SK-N-SH (cell line): Measurements from ENCODE around the gene CRTAP. TPM values are rescaled to one million over a fixed set of nuclear protein-coding genes. Genes with fewer than 3 reads are reported as not detected.

ENCODE experiments used
- CTCF ChIA-PET: fragments of 300-600, 350-600 bp; formaldehyde crosslinking; extraction: SDS; loops from one replicate; lab custom pipeline; 2021; lab: Yijun Ruan, JAX
- POLR2A ChIA-PET: fragments of 350-600 bp; sonication (Branson Sonifier 250); formaldehyde crosslinking; extraction: SDS; loops from one replicate; lab custom pipeline; 2020; ENCODE audit warnings: antibody characterized with exemption, inconsistent platforms; lab: Yijun Ruan, JAX
- DNase-seq: peaks from one replicate; pipeline ENCODE4 v3.0.0; 2012
- H2AFZ ChIP-seq: fragments of 200-600 bp; sonication (generic); 2 replicates; pipeline ENCODE4 v1.8.1; 2016; ENCODE audit warnings: antibody characterized with exemption, mild to moderate bottlenecking, low read depth
- H3F3A ChIP-seq: fragments of 200-600 bp; sonication (generic); replicated peaks from 2 replicates; pipeline ENCODE3; 2016; ENCODE audit warnings: antibody characterized with exemption, mild to moderate bottlenecking; ENCODE audit not compliant: insufficient read depth
- H3K27ac ChIP-seq, 2 experiments: fragments of 200-500 bp in 1 of 2; fragments of 200-600 bp in 1 of 2; sonication (Bioruptor generic) in 1 of 2; sonication (generic), shearing (Covaris generic) in 1 of 2; 2 replicates each; pipeline versions ENCODE4 v1.5.1 to v1.6.1; 2014 to 2016; ENCODE audit warnings: low read depth in 2 of 2, inconsistent platforms in 1 of 2, low read length in 1 of 2, mild to moderate bottlenecking in 1 of 2, mixed read lengths in 1 of 2
- H3K27me3 ChIP-seq: fragments of 200-600 bp; sonication (generic), shearing (Covaris generic); 2 replicates; pipeline ENCODE4 v1.6.1; 2016; ENCODE audit warnings: mixed run types; ENCODE audit not compliant: insufficient read depth
- H3K36me3 ChIP-seq, 2 experiments: fragments of 200-500 bp in 1 of 2; fragments of 200-600 bp in 1 of 2; sonication (Bioruptor generic) in 1 of 2; sonication (generic) in 1 of 2; replicated peaks in 1 of 2; 2 replicates each; pipeline versions ENCODE3 to v1.5.1; 2014 to 2016; ENCODE audit warnings: low read length in 1 of 2, mild to moderate bottlenecking in 1 of 2; ENCODE audit not compliant: insufficient read depth in 2 of 2, control insufficient read depth in 1 of 2
- H3K4me1 ChIP-seq, 2 experiments: fragments of 200-500 bp in 1 of 2; fragments of 200-600 bp in 1 of 2; sonication (Bioruptor generic) in 1 of 2; sonication (generic), shearing (Covaris generic) in 1 of 2; 2 replicates each; pipeline versions ENCODE4 v1.5.1 to v1.6.1; 2014 to 2016; ENCODE audit warnings: low read depth in 1 of 2, low read length in 1 of 2, mixed run types in 1 of 2; ENCODE audit not compliant: insufficient read depth in 2 of 2, control insufficient read depth in 1 of 2
- H3K4me2 ChIP-seq: fragments of 200-600 bp; sonication (generic), shearing (Covaris generic); 2 replicates; pipeline ENCODE4 v1.6.1; 2017; ENCODE audit warnings: mixed run types
- H3K4me3 ChIP-seq, 2 experiments: fragments of 200-500 bp in 1 of 2; fragments of 200-600 bp in 1 of 2; sonication (Bioruptor generic) in 1 of 2; sonication (generic), shearing (Covaris generic) in 1 of 2; 2 replicates each; pipeline versions ENCODE4 v1.5.1 to v1.8.1; 2014 to 2016; ENCODE audit warnings: low read depth in 2 of 2, inconsistent platforms in 1 of 2, low read length in 1 of 2, mild to moderate bottlenecking in 1 of 2, mixed read lengths in 1 of 2, moderate library complexity in 1 of 2
- H3K79me2 ChIP-seq: fragments of 200-600 bp; sonication (generic); 2 replicates; pipeline ENCODE4 v1.8.1; 2017; ENCODE audit warnings: mild to moderate bottlenecking; ENCODE audit not compliant: insufficient read depth
- H3K9ac ChIP-seq: fragments of 200-600 bp; sonication (generic); 2 replicates; pipeline ENCODE4 v1.6.1; 2017; ENCODE audit warnings: mixed run types
- H3K9me2 ChIP-seq: fragments of 200-600 bp; sonication (generic); 2 replicates; pipeline ENCODE4 v1.6.1; 2017; ENCODE audit warnings: mixed run types
- H3K9me3 ChIP-seq: fragments of 200-600 bp; sonication (generic); 2 replicates; pipeline ENCODE4 v1.6.1; 2017; ENCODE audit warnings: mixed run types, mild to moderate bottlenecking, moderate library complexity
- H4K20me1 ChIP-seq: fragments of 200-600 bp; sonication (generic); 2 replicates; pipeline ENCODE4 v1.6.1; 2017; ENCODE audit warnings: mild to moderate bottlenecking, mixed run types; ENCODE audit not compliant: insufficient read depth
- CHD2 ChIP-seq: fragments of 150-350 bp; IDR thresholded peaks from 2 replicates; pipeline ENCODE4 v1.6.1; 2018; ENCODE audit warnings: low read length; ENCODE audit not compliant: partially characterized antibody
- ELF1 ChIP-seq: IDR thresholded peaks from 2 replicates; pipeline ENCODE4 v1.4.0; 2012
- EP300 ChIP-seq, 2 experiments: IDR thresholded peaks; 2 replicates each; pipeline versions ENCODE4 v1.4.0 to v1.6.1; 2012; ENCODE audit warnings: borderline replicate concordance in 1 of 2, low read depth in 1 of 2, low read length in 1 of 2
- EZH2phosphoT487 ChIP-seq: fragments of 200-600 bp; sonication (generic); IDR thresholded peaks from 2 replicates; pipeline ENCODE4 v1.6.1; 2017; ENCODE audit warnings: low read depth, mixed run types, mild to moderate bottlenecking, antibody characterized with exemption, moderate library complexity, borderline replicate concordance
- FOSL2 ChIP-seq: IDR thresholded peaks from 2 replicates; pipeline ENCODE4 v1.4.0; 2012; ENCODE audit warnings: low read depth, mild to moderate bottlenecking, moderate library complexity, borderline replicate concordance
- FOXM1 ChIP-seq: IDR thresholded peaks from 2 replicates; pipeline ENCODE4 v1.4.0; 2012; ENCODE audit warnings: low read depth, mild to moderate bottlenecking
- GABPA ChIP-seq: IDR thresholded peaks from 2 replicates; pipeline ENCODE4 v1.4.0; 2012; ENCODE audit warnings: low read depth, mild to moderate bottlenecking
- GATA2 ChIP-seq: sonication (generic); formaldehyde crosslinking; IDR thresholded peaks from 2 replicates; pipeline ENCODE4 v1.5.0; 2020; ENCODE audit warnings: mild to moderate bottlenecking, missing genetic modification reagents
- MEF2A ChIP-seq: IDR thresholded peaks from 2 replicates; pipeline ENCODE4 v1.4.0; 2012; ENCODE audit warnings: low read depth, borderline replicate concordance
- MXI1 ChIP-seq: IDR thresholded peaks from 2 replicates; pipeline ENCODE4 v1.6.1; 2012; ENCODE audit warnings: mild to moderate bottlenecking, low read depth, low read length, improper control_type of control experiment
- NFIC ChIP-seq: IDR thresholded peaks from 2 replicates; pipeline ENCODE4 v1.4.0; 2012; ENCODE audit warnings: borderline replicate concordance
- NRF1 ChIP-seq: IDR thresholded peaks from 2 replicates; pipeline ENCODE4 v1.6.1; 2012; ENCODE audit warnings: low read depth, mild to moderate bottlenecking, low read length
- RAD21 ChIP-seq: IDR thresholded peaks from 2 replicates; pipeline ENCODE4 v1.6.1; 2012; ENCODE audit warnings: mild to moderate bottlenecking, low read length
- RCOR1 ChIP-seq: fragments of 150-350 bp; IDR thresholded peaks from 2 replicates; pipeline ENCODE4 v1.6.1; 2017; ENCODE audit warnings: antibody characterized with exemption, low read length
- RFX5 ChIP-seq: IDR thresholded peaks from 2 replicates; pipeline ENCODE4 v1.6.1; 2012; ENCODE audit warnings: mild to moderate bottlenecking, improper control_type of control experiment, low read length
- RXRA ChIP-seq: IDR thresholded peaks from 2 replicates; pipeline ENCODE4 v1.4.0; 2012; ENCODE audit warnings: low read depth, mild to moderate bottlenecking, borderline replicate concordance
- SIN3A ChIP-seq: IDR thresholded peaks from 2 replicates; pipeline ENCODE4 v1.6.1; 2012; ENCODE audit warnings: low read depth, mild to moderate bottlenecking, low read length, moderate library complexity, borderline replicate concordance
- SMC3 ChIP-seq: IDR thresholded peaks from 2 replicates; pipeline ENCODE4 v1.6.1; 2012; ENCODE audit warnings: low read depth, low read length, improper control_type of control experiment
- YY1 ChIP-seq: IDR thresholded peaks from 2 replicates; pipeline ENCODE4 v1.4.0; 2012; ENCODE audit warnings: low read depth, mild to moderate bottlenecking
- WGBS: methylation state at CpG from one replicate; pipeline ENCODE4 v1.1.6; 2017; ENCODE audit warnings: low lambda C conversion rate; 5-methylcytosine and 5-hydroxymethylcytosine counted together
- polyA plus RNA-seq, 3 experiments: library from polyadenylated mRNA; depleted of rRNA; stranded (reverse); fragments of >200 nt; gene quantifications; 2 replicates each; pipeline ENCODE4 v1.2.3, GENCODE V29; 2012
- TF ChIP-seq, protein P1 (sequence below): fragments of 150-350 bp; IDR thresholded peaks from 2 replicates; pipeline ENCODE4 v1.6.1; 2017; ENCODE audit warnings: antibody characterized with exemption, low read length, low read depth, borderline replicate concordance
- TF ChIP-seq, protein P2 (sequence below): IDR thresholded peaks from 2 replicates; pipeline ENCODE4; 2012
- TF ChIP-seq, protein P3 (sequence below): IDR thresholded peaks from 2 replicates; pipeline ENCODE4 v1.4.0; 2012; ENCODE audit warnings: low read depth, borderline replicate concordance

CRTAP gene
- polyA plus RNA-seq, 1 of the 3 experiments (the other 2 are of a cell fraction) = 198 TPM

DNA sequence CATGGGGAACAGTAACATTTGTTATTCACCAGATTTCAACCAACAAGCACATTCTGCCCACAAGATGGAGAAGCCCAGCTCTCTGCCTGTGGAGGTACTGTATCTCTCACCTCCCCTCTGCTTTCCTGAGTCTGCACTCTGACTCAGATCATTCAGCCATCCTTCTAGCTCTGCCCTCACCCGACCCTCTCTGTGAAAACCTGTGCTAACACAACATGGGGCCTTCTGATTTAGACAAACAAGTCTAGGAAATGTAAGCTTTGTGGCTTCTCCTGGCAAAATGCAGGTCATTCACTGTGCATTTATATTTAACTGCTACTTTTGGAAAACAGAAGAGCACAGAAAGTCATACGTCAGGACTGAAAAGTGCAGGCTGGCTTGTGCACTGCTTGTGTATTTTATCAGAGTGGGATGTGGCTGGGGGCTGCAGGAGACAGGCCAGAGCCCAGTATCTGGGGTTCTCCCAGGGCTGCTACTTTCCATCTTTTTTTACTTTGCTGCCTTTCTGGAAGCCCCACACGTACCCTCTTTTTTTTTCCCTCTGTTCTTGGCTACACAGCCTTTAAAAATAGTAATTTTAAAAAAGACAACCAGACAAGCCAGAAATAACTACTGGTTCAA lies 54.0 kb downstream of the CRTAP start:
- ChIA-PET POLR2A (no interaction called here), CTCF (interaction anchor here (2.4 kb wide), 1 partner anchor 205 kb away, joined by 9 read pairs; no protein-coding TSS in a partner anchor)
- Histone ChIP-seq H3K9ac (no peak overlapping the region), H3F3A (no peaks in the 10 kb centered on the region), H3K4me2 (no peak overlapping the region), H4K20me1 (no peaks in the 10 kb centered on the region), H3K4me3 (no peak overlapping the region), H3K79me2 (no peaks in the 10 kb centered on the region), H3K27ac (no peak overlapping the region), H3K9me3 (no peaks in the 10 kb centered on the region), H3K4me1 (no peaks in the 10 kb centered on the region), H3K27me3 (no peaks in the 10 kb centered on the region), H2AFZ (no peak overlapping the region), H3K9me2 (no peaks in the 10 kb centered on the region), H3K36me3 (no peaks in the 10 kb centered on the region)
- 87% methylated on average over 3 of the region's 3 CpGs for WGBS
- DNase-seq = no peak
- TF ChIP-seq NFIC (no peak), RFX5 (no peak), RAD21 (no peak), RXRA (no peak), RCOR1 (no peak)

DNA sequence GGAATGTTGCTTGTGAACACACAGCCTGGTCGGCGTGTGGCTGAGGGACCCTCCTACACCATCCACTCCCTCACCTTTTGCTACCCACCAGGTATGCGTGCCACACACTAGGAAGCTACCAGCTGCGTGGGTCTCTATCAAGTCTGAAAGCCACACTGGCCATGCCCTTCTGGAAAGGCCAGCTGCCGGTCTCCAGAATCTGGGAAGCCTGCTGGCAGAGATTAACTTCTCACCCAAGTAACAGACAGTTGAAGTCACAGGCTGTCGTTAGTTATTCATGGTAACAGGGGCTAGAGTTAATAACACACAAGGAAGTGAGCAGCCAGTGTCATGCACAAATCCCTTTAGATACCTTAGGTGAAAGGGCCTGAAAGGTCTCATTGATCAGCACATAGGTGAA lies 56.7 kb downstream of the CRTAP start:
- H3K9me3 ChIP-seq = no peaks in the 10 kb centered on the region
- TF ChIP-seq CHD2 = no peak
- TF ChIP-seq FOXM1 = no peak
- TF ChIP-seq GATA2 (CRISPR knock-in tag) = no peak
- no peak for TF ChIP-seq NRF1
- no peak for TF ChIP-seq SIN3A
- TF ChIP-seq, protein P1, sequence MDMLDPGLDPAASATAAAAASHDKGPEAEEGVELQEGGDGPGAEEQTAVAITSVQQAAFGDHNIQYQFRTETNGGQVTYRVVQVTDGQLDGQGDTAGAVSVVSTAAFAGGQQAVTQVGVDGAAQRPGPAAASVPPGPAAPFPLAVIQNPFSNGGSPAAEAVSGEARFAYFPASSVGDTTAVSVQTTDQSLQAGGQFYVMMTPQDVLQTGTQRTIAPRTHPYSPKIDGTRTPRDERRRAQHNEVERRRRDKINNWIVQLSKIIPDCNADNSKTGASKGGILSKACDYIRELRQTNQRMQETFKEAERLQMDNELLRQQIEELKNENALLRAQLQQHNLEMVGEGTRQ = no peak
- TF ChIP-seq ELF1 = no peak
- TF ChIP-seq FOSL2 = no peak
- no peak for TF ChIP-seq EZH2phosphoT487
- no peak for TF ChIP-seq MXI1
- TF ChIP-seq, protein P2, sequence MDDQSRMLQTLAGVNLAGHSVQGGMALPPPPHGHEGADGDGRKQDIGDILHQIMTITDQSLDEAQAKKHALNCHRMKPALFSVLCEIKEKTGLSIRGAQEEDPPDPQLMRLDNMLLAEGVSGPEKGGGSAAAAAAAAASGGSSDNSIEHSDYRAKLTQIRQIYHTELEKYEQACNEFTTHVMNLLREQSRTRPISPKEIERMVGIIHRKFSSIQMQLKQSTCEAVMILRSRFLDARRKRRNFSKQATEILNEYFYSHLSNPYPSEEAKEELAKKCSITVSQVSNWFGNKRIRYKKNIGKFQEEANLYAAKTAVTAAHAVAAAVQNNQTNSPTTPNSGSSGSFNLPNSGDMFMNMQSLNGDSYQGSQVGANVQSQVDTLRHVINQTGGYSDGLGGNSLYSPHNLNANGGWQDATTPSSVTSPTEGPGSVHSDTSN = no peak
- TF ChIP-seq GABPA = no peak
- TF ChIP-seq RCOR1 = no peak
- no peak for TF ChIP-seq SMC3
- no peak for TF ChIP-seq MEF2A
- TF ChIP-seq NFIC = no peak
- TF ChIP-seq RAD21 = no peak
- TF ChIP-seq EP300 (IDR thresholded peaks at IDR 0.05; ENCODE audit: borderline replicate concordance in 1 of 2, low read depth in 1 of 2, low read length in 1 of 2) = no peak
- no peak for TF ChIP-seq YY1
- TF ChIP-seq, protein P3, sequence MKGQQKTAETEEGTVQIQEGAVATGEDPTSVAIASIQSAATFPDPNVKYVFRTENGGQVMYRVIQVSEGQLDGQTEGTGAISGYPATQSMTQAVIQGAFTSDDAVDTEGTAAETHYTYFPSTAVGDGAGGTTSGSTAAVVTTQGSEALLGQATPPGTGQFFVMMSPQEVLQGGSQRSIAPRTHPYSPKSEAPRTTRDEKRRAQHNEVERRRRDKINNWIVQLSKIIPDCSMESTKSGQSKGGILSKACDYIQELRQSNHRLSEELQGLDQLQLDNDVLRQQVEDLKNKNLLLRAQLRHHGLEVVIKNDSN = no peak
- H3K4me1 ChIP-seq = no peaks in the 10 kb centered on the region
- WGBS = 85% methylated on average over 6 of the region's 6 CpGs
- H3K4me2 ChIP-seq = no peak overlapping the region
- no peak overlapping the region for H3K4me3 ChIP-seq
- POLR2A ChIA-PET = no interaction called here
- H3K9ac ChIP-seq = no peak overlapping the region
- no peaks in the 10 kb centered on the region for H3K36me3 ChIP-seq
- no peak overlapping the region for H3K27ac ChIP-seq
- no peaks in the 10 kb centered on the region for H3K9me2 ChIP-seq
- no peaks in the 10 kb centered on the region for H3K27me3 ChIP-seq
- H3F3A ChIP-seq = no peaks in the 10 kb centered on the region
- CTCF ChIA-PET = interaction anchor here (1.6 kb wide), 1 partner anchor 20 kb away, joined by 3 read pairs; no protein-coding TSS in a partner anchor
- no peaks in the 10 kb centered on the region for H4K20me1 ChIP-seq
- no peaks in the 10 kb centered on the region for H3K79me2 ChIP-seq
- no peak overlapping the region for H2AFZ ChIP-seq
- DNase-seq = no peak
